Body of pancreas (tissue), 4 donors: ENCODE measurements around the gene IDNK.

Experiments
- CTCF ChIP-seq, 7 experiments: fragments of 450-650 bp in 4 of 7; fragments of 200-600 bp in 3 of 7; sonication (generic) in 3 of 7; IDR thresholded peaks; one replicate each; pipeline ENCODE4 v1.5.1; 2016 to 2019; ENCODE audit warnings: antibody characterized with exemption in 7 of 7
- POLR2A ChIP-seq, 3 donors: fragments of 450-650 bp; IDR thresholded peaks; one replicate each; pipeline ENCODE4 v1.6.1; 2016; ENCODE audit warnings: antibody characterized with exemption in 3 of 3, mild to moderate bottlenecking in 2 of 3

DNA sequence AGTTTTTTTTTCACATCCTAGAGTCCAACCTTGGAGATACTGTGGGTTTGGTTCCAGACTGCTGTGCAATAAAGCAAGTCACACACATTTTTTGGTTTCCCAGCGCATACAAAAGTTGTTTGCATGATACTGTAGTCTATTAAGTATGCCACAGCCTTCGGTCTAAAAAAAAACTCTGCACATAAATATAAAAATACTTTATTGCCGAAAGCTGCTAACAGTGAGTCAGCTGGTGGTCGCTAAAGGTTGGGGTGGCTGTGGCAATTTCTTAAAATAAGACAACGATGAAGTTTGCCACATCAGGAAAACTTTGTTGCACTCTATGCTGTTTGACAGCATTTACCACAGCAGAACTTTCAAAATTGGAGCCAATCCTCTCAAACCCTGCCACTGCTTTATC is 47.4 kb downstream of the IDNK start:
- TF ChIP-seq CTCF (IDR thresholded peaks at IDR 0.05) (no peak), POLR2A (IDR thresholded peaks at IDR 0.05) (no peak)
